CD4-positive, alpha-beta T cell treated with Interferon alpha-2 for 1 hour (primary cell): ENCODE measurements around the gene OR13C8.

Experiments
- DNase-seq, 2 donors: peaks; one replicate each; pipeline ENCODE4 v3.0.0-alpha.2; 2020 to 2022

The OR13C8 gene

DNA sequence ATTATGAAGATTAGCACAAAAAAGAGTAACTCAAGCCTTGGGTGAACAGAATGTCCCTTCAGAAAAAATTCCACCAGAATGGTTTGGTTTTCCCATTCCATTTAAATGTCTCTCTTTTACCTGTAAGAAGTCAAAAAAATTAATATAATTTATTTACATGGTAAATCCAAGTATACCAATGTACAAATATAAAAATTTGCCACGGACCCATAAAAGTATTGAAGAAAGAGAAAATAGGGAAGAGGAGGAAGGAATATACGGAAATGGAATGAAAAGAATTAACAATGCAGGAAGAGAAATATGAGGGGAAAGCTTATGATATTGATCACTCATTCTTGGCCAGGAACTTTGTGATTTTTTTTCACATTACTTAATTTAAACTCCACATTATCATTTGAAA, 49.1 kb downstream of the OR13C8 start, which contains the start of gene OR13C9:
OR13C9 (minus strand) TSS at position 101 of the 400 bp plus-strand sequence; CDS start at position 101, 0 bp downstream.
- DNase-seq, result no peak
